ENCODE results near the gene EPHA8. TPM values are rescaled to one million over a fixed set of nuclear protein-coding genes. Genes with fewer than 3 reads are reported as not detected.

The EPHA8 gene
- total RNA-seq, 1 donor from 2014 or later, result 0.51 TPM

DNA sequence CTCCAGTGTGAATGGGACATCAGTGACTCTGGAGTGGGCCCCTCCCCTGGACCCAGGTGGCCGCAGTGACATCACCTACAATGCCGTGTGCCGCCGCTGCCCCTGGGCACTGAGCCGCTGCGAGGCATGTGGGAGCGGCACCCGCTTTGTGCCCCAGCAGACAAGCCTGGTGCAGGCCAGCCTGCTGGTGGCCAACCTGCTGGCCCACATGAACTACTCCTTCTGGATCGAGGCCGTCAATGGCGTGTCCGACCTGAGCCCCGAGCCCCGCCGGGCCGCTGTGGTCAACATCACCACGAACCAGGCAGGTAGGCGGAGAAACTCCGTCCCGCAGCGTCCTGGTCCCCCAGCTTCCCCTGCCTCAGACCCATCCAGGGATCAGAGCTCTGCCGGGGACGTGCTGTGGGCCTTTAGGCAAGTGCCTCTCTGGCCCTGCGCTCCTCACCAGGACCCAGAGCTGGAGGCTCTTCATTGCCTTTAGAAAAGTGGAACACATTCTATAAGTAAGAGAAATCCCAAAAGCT, 25.7 kb downstream of the EPHA8 start:
- Mint-ChIP-seq H3K4me1 (ENCODE audit: unreplicated experiment) (peaks cover 2% of the 10 kb centered on the region), H3K36me3 (ENCODE audit: unreplicated experiment) (no peaks in the 10 kb centered on the region), H3K9me3 (ENCODE audit: unreplicated experiment) (no peaks in the 10 kb centered on the region), H3K4me3 (ENCODE audit: unreplicated experiment) (no peak overlapping the region), H3K27me3 (ENCODE audit: unreplicated experiment) (peaks cover 33% of the 10 kb centered on the region), H3K27ac (ENCODE audit: unreplicated experiment) (no peak overlapping the region)
- DNase-seq (ENCODE audit: extremely low spot score, unreplicated experiment), result no peak
- no peak for TF ChIP-seq CTCF (IDR thresholded peaks at IDR 0.05)

DNA sequence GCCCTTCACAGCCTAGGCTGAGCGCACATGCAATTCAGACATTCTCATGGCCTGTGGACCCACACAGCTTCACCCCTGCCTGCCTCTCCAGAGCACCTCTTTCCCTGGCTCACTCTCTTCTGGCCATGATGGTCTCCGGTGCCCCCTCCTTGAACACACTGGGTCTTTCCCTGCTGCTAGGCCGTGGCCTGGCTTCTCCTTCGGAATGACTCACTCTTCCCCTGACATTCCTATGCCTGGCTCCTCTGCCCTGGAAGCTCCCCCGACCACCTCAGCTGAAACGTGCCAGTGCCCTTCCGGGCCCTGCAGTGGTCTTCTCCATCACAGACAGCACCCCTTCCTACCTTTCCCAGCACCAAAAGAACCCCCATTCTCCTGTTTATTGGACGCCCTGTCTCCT, 28.3 kb downstream of the EPHA8 start:
- no peak overlapping the region for H3K4me3 Mint-ChIP-seq (ENCODE audit: unreplicated experiment)
- no peaks in the 10 kb centered on the region for H3K36me3 Mint-ChIP-seq (ENCODE audit: unreplicated experiment)
- peaks cover 2% of the 10 kb centered on the region for H3K4me1 Mint-ChIP-seq (ENCODE audit: unreplicated experiment)
- H3K27ac Mint-ChIP-seq (ENCODE audit: unreplicated experiment), result no peak overlapping the region
- no peaks in the 10 kb centered on the region for H3K9me3 Mint-ChIP-seq (ENCODE audit: unreplicated experiment)
- no peak for TF ChIP-seq CTCF (IDR thresholded peaks at IDR 0.05)
- DNase-seq (ENCODE audit: extremely low spot score, unreplicated experiment), result no peak
- peaks cover 28% of the 10 kb centered on the region for H3K27me3 Mint-ChIP-seq (ENCODE audit: unreplicated experiment)

DNA sequence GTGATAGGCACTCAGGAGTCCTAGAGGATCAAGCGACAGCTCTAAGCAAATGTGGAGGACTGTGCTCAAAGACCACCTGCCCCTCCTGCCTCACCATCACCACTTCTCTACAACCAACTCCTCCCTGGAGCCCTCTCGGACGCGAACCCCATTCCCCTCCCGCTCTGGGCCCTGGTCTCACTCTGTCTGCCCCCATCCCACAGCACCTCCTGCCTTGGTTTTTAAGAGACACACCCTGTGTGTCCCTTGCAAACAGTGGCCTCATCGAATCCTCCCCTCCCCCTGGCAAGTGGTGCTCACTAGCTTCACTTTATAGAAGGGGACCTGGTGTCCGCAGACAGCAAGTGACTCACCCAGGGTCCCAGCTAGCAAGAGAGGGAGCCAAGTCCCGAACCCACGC, 28.8 kb downstream of the EPHA8 start:
- H3K4me3 Mint-ChIP-seq (ENCODE audit: unreplicated experiment), result no peak overlapping the region
- no peak for TF ChIP-seq CTCF (IDR thresholded peaks at IDR 0.05)
- H3K27me3 Mint-ChIP-seq (ENCODE audit: unreplicated experiment), result peaks cover 28% of the 10 kb centered on the region
- no peaks in the 10 kb centered on the region for H3K36me3 Mint-ChIP-seq (ENCODE audit: unreplicated experiment)
- no peak for DNase-seq (ENCODE audit: extremely low spot score, unreplicated experiment)
- H3K9me3 Mint-ChIP-seq (ENCODE audit: unreplicated experiment), result no peaks in the 10 kb centered on the region
- H3K27ac Mint-ChIP-seq (ENCODE audit: unreplicated experiment), result no peak overlapping the region
- H3K4me1 Mint-ChIP-seq (ENCODE audit: unreplicated experiment), result peaks cover 2% of the 10 kb centered on the region

DNA sequence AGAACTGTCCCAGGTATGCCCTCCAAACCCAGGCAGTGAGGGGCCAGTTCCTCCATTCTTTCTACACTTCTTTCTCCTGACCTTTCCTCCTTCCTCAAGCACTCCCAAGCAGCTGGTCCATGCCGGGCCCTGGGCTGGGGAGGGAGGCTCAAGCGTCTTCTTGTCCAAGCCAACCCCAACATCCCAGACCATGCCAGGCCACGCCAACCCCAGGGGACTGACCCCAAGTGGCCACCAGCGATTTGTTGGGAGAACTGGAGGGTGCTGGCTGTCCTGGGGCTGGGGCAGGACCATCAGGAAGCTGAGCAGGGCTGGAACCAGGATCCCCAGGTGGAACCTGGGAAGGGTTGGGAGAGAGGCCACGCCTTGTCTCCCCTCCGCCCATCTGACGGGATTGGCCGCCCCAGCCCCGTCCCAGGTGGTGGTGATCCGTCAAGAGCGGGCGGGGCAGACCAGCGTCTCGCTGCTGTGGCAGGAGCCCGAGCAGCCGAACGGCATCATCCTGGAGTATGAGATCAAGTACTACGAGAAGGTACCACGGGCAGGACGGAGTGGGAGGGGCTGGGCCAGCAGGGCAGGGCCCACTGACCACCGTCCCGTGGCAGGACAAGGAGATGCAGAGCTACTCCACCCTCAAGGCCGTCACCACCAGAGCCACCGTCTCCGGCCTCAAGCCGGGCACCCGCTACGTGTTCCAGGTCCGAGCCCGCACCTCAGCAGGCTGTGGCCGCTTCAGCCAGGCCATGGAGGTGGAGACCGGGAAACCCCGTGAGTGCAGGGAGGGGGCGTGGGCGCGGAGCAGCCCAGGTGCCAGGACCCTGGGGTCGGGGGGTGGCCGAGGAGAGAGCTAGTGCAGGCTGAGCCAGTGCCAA, 29.9 kb downstream of the EPHA8 start:
- Mint-ChIP-seq H3K9me3 (ENCODE audit: unreplicated experiment) (no peaks in the 10 kb centered on the region), H3K4me1 (ENCODE audit: unreplicated experiment) (peaks cover 2% of the 10 kb centered on the region), H3K4me3 (ENCODE audit: unreplicated experiment) (no peak overlapping the region), H3K36me3 (ENCODE audit: unreplicated experiment) (no peaks in the 10 kb centered on the region), H3K27me3 (ENCODE audit: unreplicated experiment) (peaks cover 25% of the 10 kb centered on the region), H3K27ac (ENCODE audit: unreplicated experiment) (no peak overlapping the region)
- DNase-seq (ENCODE audit: extremely low spot score, unreplicated experiment), result no peak
- no peak for TF ChIP-seq CTCF (IDR thresholded peaks at IDR 0.05)

DNA sequence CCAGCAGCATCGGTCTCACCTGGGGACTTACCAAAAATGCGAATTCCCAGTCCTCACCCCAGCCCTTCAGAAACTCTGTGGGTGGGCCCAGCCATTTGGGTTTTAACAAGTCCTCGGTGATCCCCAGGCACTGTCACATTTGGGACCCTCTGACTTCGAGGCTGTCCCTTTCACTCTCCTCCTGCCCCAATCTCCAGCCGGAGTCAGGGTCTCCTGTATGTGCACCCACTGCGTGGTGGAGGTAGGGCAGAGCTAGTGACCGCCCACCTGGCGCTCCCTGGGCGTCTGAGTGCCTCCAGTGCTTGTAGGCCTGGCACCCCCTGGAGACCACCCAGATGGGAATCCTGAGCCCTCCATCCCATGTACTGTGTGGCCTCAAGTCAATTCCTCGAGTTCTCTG, 31.1 kb downstream of the EPHA8 start:
- Mint-ChIP-seq H3K27me3 (ENCODE audit: unreplicated experiment) (peaks cover 25% of the 10 kb centered on the region), H3K4me3 (ENCODE audit: unreplicated experiment) (no peak overlapping the region), H3K9me3 (ENCODE audit: unreplicated experiment) (no peaks in the 10 kb centered on the region), H3K36me3 (ENCODE audit: unreplicated experiment) (no peaks in the 10 kb centered on the region), H3K27ac (ENCODE audit: unreplicated experiment) (no peak overlapping the region), H3K4me1 (ENCODE audit: unreplicated experiment) (peaks cover 2% of the 10 kb centered on the region)
- TF ChIP-seq CTCF (IDR thresholded peaks at IDR 0.05), result no peak
- no peak for DNase-seq (ENCODE audit: extremely low spot score, unreplicated experiment)

All from osteocyte (in vitro differentiated cells).